Fibroblast of peridontal ligament (primary cell): ENCODE results near the gene WNT3.
A peak's percentile ranks its signal among the peaks of the same experiment; 100 is the strongest.

ENCODE experiments used
- DNase-seq: peaks from one replicate; pipeline ENCODE4 v3.0.0-alpha.2; 2010; ENCODE audit errors: extremely low read depth

The WNT3 gene

GRCh38 chr17:46836500-46836899 is 18.0 kb upstream of the WNT3 start:
- DNase-seq: no peak

- DNase-seq: no peak
Measured at GRCh38 chr17:46834846-46835245, 16.4 kb upstream of the WNT3 start.

GRCh38 chr17:46833840-46834208 is 15.3 kb upstream of the WNT3 start:
- DNase-seq: no peak

- DNase-seq: peak; percentile 69
Measured at GRCh38 chr17:46832945-46833839, 14.7 kb upstream of the WNT3 start.

- no peak for DNase-seq
Measured at GRCh38 chr17:46832331-46832821, 13.9 kb upstream of the WNT3 start.

GRCh38 chr17:46831573-46832330 is 13.3 kb upstream of the WNT3 start:
- no peak for DNase-seq

- no peak for DNase-seq
Measured at GRCh38 chr17:46827274-46827673, 8.8 kb upstream of the WNT3 start.

- no peak for DNase-seq
Measured at GRCh38 chr17:46826116-46826515, 7.6 kb upstream of the WNT3 start.

- DNase-seq: no peak
Measured at GRCh38 chr17:46823657-46824056, 5.2 kb upstream of the WNT3 start.

- DNase-seq: no peak
Measured at GRCh38 chr17:46822388-46822921, 4.0 kb upstream of the WNT3 start.

GRCh38 chr17:46821482-46822387 is 3.2 kb upstream of the WNT3 start:
- no peak for DNase-seq

- DNase-seq: no peak
Measured at GRCh38 chr17:46820592-46821450, 2.3 kb upstream of the WNT3 start.

GRCh38 chr17:46819906-46820351 is 1.4 kb upstream of the WNT3 start:
- DNase-seq: no peak

- no peak for DNase-seq
Measured at GRCh38 chr17:46818929-46819859, 702 bp upstream of the WNT3 start.

- DNase-seq: no peak
Measured at GRCh38 chr17:46817901-46818209, 637 bp downstream of the WNT3 start.

GRCh38 chr17:46817151-46817900 is 1.2 kb downstream of the WNT3 start:
- no peak for DNase-seq

- no peak for DNase-seq
Measured at GRCh38 chr17:46815474-46816353, 2.8 kb downstream of the WNT3 start.

- DNase-seq: no peak
Measured at GRCh38 chr17:46814446-46814845, 4.0 kb downstream of the WNT3 start.
